Neural progenitor cell (in vitro differentiated cells): Measurements from ENCODE around the gene APBB2. TPM values are rescaled to one million over a fixed set of nuclear protein-coding genes. Genes with fewer than 3 reads are reported as not detected.

ENCODE experiments used
- DNase-seq: peaks from one replicate; pipeline ENCODE4 v3.0.0-alpha.2; 2016; ENCODE audit warnings: low spot score
- H2AFZ ChIP-seq: fragments of 200-600 bp; sonication (generic); replicated peaks from 2 replicates; pipeline ENCODE4 v1.6.1; 2016; ENCODE audit warnings: antibody characterized with exemption
- H3F3A ChIP-seq: fragments of 200-600 bp; sonication (generic); 2 replicates; pipeline ENCODE4 v1.6.1; 2016; ENCODE audit warnings: antibody characterized with exemption, low read depth
- H3K27ac ChIP-seq: fragments of 200-600 bp; sonication (generic); 2 replicates; pipeline ENCODE4 v1.5.1; 2016; ENCODE audit warnings: mild to moderate bottlenecking
- H3K27me3 ChIP-seq: fragments of 200-600 bp; sonication (generic); 2 replicates; pipeline ENCODE4 v1.6.1; 2016; ENCODE audit warnings: mild to moderate bottlenecking, moderate library complexity
- H3K36me3 ChIP-seq: fragments of 200-600 bp; sonication (generic); 2 replicates; pipeline ENCODE4 v1.5.1; 2016
- H3K4me1 ChIP-seq: fragments of 200-600 bp; sonication (generic); 2 replicates; pipeline ENCODE4 v1.6.1; 2016; ENCODE audit warnings: mixed run types
- H3K4me2 ChIP-seq: fragments of 200-600 bp; sonication (generic); 2 replicates; pipeline ENCODE4 v1.6.1; 2016
- H3K4me3 ChIP-seq: fragments of 200-600 bp; sonication (generic); 2 replicates; pipeline ENCODE4 v1.5.1; 2016
- H3K79me2 ChIP-seq: fragments of 200-600 bp; sonication (generic); 2 replicates; pipeline ENCODE4 v1.6.1; 2016; ENCODE audit warnings: low read depth
- H3K9ac ChIP-seq: fragments of 200-600 bp; sonication (generic); 2 replicates; pipeline ENCODE4 v1.6.1; 2016
- H3K9me3 ChIP-seq: fragments of 200-600 bp; sonication (generic); 2 replicates; pipeline ENCODE4 v1.5.1; 2016; ENCODE audit warnings: low read depth
- H4K20me1 ChIP-seq: fragments of 200-600 bp; sonication (generic); 2 replicates; pipeline ENCODE4 v1.6.1; 2016; ENCODE audit warnings: low read depth
- H3K27ac Mint-ChIP-seq: 3 replicates; pipeline ENCODE4 v1.8.0; 2021; ENCODE audit warnings: mixed read lengths
- H3K27me3 Mint-ChIP-seq: 2 replicates; pipeline ENCODE4 v1.8.0; 2022; ENCODE audit warnings: low read depth, mild to moderate bottlenecking, inconsistent platforms, moderate library complexity, mixed read lengths; ENCODE audit not compliant: insufficient read depth
- H3K36me3 Mint-ChIP-seq: 3 replicates; pipeline ENCODE4 v1.8.0; 2021; ENCODE audit warnings: mixed read lengths
- H3K4me1 Mint-ChIP-seq: 3 replicates; pipeline ENCODE4 v1.8.0; 2021; ENCODE audit warnings: mixed read lengths
- H3K4me3 Mint-ChIP-seq: 3 replicates; pipeline ENCODE4 v1.8.0; 2021; ENCODE audit warnings: mild to moderate bottlenecking, moderate library complexity, mixed read lengths
- H3K9me3 Mint-ChIP-seq: 3 replicates; pipeline ENCODE4 v1.8.0; 2020; ENCODE audit warnings: mixed read lengths
- EZH2 ChIP-seq: fragments of 200-600 bp; sonication (generic); IDR thresholded peaks from 2 replicates; pipeline ENCODE4 v1.6.1; 2017; ENCODE audit warnings: antibody characterized with exemption, mild to moderate bottlenecking, moderate library complexity
- EZH2phosphoT487 ChIP-seq: fragments of 200-600 bp; sonication (generic); IDR thresholded peaks from 2 replicates; pipeline ENCODE4 v1.6.1; 2017; ENCODE audit warnings: antibody characterized with exemption
- total RNA-seq: library from RNA; depleted of rRNA; stranded (reverse); fragments of >200 nt; gene quantifications from 2 replicates; pipeline ENCODE4 v1.2.3, GENCODE V29; 2015; ENCODE audit warnings: low replicate concordance
- TF ChIP-seq, protein P1 (sequence below): fragments of 200-600 bp; sonication (generic); IDR thresholded peaks from 2 replicates; pipeline ENCODE4 v1.5.1; 2017; ENCODE audit warnings: antibody characterized with exemption, mild to moderate bottlenecking

Gene APBB2
- total RNA-seq, 1 donor from 2014 or later = 83.2 TPM

DNA sequence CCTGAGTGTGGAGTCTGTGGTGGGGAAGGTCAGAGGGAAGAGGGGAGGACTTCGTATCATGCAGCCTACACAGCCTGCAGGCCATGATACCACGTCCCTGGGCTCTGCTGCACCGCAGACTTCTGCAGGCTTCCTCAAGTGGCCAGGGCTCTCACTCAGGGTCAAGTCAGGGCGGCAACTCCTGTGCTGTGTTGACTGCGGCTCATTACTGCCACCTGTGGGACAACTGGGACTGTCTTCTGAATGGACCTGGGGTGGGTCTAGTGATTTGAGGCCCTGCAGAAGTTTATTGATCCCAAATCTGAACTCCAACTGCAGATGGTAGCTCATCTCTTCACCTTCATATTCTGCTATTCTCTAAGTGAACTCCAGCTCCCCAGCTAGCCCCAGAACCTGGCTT lies 297.5 kb downstream of the APBB2 start:
- Histone ChIP-seq H3K27me3 (no peaks in the 10 kb centered on the region), H3K9ac (no peak overlapping the region), H3K79me2 (no peaks in the 10 kb centered on the region), H3K4me3 (no peak overlapping the region), H3F3A (no peaks in the 10 kb centered on the region), H3K4me1 (peaks cover 10% of the 10 kb centered on the region), H3K27ac (no peak overlapping the region), H3K36me3 (no peaks in the 10 kb centered on the region), H3K9me3 (no peaks in the 10 kb centered on the region), H2AFZ (no peak overlapping the region), H3K4me2 (no peak overlapping the region), H4K20me1 (no peaks in the 10 kb centered on the region)
- H3K27me3 Mint-ChIP-seq = peaks cover 2% of the 10 kb centered on the region
- H3K4me3 Mint-ChIP-seq = no peak overlapping the region
- DNase-seq = peak; percentile 44
- peaks cover 9% of the 10 kb centered on the region for H3K4me1 Mint-ChIP-seq
- H3K27ac Mint-ChIP-seq = no peak overlapping the region
- no peaks in the 10 kb centered on the region for H3K9me3 Mint-ChIP-seq
- H3K36me3 Mint-ChIP-seq = no peaks in the 10 kb centered on the region
- TF ChIP-seq, protein P1, sequence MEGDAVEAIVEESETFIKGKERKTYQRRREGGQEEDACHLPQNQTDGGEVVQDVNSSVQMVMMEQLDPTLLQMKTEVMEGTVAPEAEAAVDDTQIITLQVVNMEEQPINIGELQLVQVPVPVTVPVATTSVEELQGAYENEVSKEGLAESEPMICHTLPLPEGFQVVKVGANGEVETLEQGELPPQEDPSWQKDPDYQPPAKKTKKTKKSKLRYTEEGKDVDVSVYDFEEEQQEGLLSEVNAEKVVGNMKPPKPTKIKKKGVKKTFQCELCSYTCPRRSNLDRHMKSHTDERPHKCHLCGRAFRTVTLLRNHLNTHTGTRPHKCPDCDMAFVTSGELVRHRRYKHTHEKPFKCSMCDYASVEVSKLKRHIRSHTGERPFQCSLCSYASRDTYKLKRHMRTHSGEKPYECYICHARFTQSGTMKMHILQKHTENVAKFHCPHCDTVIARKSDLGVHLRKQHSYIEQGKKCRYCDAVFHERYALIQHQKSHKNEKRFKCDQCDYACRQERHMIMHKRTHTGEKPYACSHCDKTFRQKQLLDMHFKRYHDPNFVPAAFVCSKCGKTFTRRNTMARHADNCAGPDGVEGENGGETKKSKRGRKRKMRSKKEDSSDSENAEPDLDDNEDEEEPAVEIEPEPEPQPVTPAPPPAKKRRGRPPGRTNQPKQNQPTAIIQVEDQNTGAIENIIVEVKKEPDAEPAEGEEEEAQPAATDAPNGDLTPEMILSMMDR = peak; percentile 43
- TF ChIP-seq EZH2phosphoT487 = no peak

DNA sequence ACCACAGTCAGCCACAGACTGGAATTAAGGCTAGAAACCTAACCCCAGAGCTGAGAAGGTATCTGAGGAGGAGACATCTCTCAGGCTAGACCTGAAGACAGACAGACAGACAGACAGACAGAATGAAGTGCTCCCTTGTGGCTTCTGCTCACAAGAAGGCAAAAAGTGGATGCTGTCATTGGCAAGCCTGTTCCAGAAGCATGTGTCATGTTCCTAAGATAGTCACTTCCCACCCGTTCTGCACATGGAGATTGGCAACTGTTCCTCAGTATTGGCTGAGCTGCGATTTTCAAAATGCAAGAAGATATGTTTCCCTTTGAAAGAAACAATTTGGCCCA lies 298.2 kb downstream of the APBB2 start:
- no peaks in the 10 kb centered on the region for H3K79me2 ChIP-seq
- H3K4me3 ChIP-seq = no peak overlapping the region
- peaks cover 10% of the 10 kb centered on the region for H3K4me1 ChIP-seq
- H3K4me2 ChIP-seq = no peak overlapping the region
- H3K27me3 ChIP-seq = no peaks in the 10 kb centered on the region
- Mint-ChIP-seq H3K27ac (no peak overlapping the region), H3K4me3 (no peak overlapping the region), H3K4me1 (peaks cover 9% of the 10 kb centered on the region), H3K9me3 (no peaks in the 10 kb centered on the region), H3K27me3 (peaks cover 2% of the 10 kb centered on the region), H3K36me3 (no peaks in the 10 kb centered on the region)
- H4K20me1 ChIP-seq = no peaks in the 10 kb centered on the region
- H3K9me3 ChIP-seq = no peaks in the 10 kb centered on the region
- no peaks in the 10 kb centered on the region for H3K36me3 ChIP-seq
- no peak for DNase-seq
- no peak overlapping the region for H2AFZ ChIP-seq
- H3K9ac ChIP-seq = no peak overlapping the region
- no peaks in the 10 kb centered on the region for H3F3A ChIP-seq
- TF ChIP-seq EZH2 = no peak
- no peak for TF ChIP-seq EZH2phosphoT487
- TF ChIP-seq, protein P1 = no peak
- H3K27ac ChIP-seq = no peak overlapping the region

DNA sequence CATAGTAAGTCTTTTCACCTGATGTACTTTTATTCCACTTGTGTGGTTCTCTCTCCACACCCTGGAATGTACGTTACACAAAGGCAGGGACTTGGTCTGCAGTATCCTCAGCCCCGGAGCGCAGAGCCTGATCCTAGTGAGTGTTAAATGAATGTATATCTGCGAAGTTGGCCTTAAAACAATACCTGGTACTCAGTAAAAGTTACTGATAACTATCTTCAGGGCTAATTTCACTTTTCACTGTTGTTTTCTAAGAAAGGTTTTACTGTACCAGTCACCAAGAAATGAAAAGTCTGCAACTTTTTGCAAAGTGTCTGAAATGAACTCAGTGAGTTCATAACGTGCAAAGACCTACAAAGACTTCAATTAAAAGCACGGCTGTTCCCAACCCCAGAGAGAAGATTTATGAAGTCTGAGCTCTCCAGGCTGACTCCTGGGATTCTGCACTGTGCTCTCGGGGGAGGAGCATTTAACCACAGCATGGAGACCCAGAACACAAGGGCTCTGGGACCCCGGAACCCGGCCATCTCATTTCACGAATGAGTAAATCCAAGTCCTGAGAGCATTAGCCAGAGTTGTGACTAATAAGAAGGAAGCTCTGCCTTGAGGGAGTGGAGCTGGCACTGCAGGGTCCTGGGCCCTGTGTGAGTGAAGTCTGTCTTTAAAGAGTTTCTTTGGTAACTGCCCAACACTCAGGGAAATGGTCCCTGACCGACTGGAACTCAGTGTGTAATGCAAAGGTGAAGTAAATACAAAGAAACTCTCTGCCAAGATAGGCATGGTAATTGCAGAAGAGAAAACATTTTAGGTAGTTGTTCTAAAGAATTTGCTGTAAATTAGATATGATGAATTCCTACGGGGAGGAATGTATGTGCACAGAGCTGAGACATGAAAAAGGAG lies 298.8 kb downstream of the APBB2 start:
- Histone ChIP-seq H2AFZ (no peak overlapping the region), H3K79me2 (no peaks in the 10 kb centered on the region), H3K27ac (no peak overlapping the region), H3K4me2 (peak overlapping the region; percentile 12), H3K36me3 (no peaks in the 10 kb centered on the region), H3K9me3 (no peaks in the 10 kb centered on the region), H3K4me1 (peaks cover 10% of the 10 kb centered on the region), H4K20me1 (no peaks in the 10 kb centered on the region), H3K4me3 (no peak overlapping the region), H3F3A (no peaks in the 10 kb centered on the region), H3K9ac (no peak overlapping the region), H3K27me3 (no peaks in the 10 kb centered on the region)
- no peak overlapping the region for H3K4me3 Mint-ChIP-seq
- no peaks in the 10 kb centered on the region for H3K9me3 Mint-ChIP-seq
- TF ChIP-seq, protein P1 = no peak
- no peak for TF ChIP-seq EZH2
- no peak for TF ChIP-seq EZH2phosphoT487
- no peak overlapping the region for H3K27ac Mint-ChIP-seq
- no peaks in the 10 kb centered on the region for H3K36me3 Mint-ChIP-seq
- H3K27me3 Mint-ChIP-seq = peaks cover 2% of the 10 kb centered on the region
- peak; percentile 29 for DNase-seq
- H3K4me1 Mint-ChIP-seq = peaks cover 9% of the 10 kb centered on the region
